Activated CD8-positive, alpha-beta T cell treated with anti-CD3 and anti-CD28 coated beads for 36 hours (primary cell): ENCODE results near the gene UBXN11. TPM values are rescaled to one million over a fixed set of nuclear protein-coding genes. Genes with fewer than 3 reads are reported as not detected.

Experiments used
- ATAC-seq: fragments of 200-7000 bp; cut with Tn5 transposase; one replicate; pipeline ENCODE4 v1.10.0; 2021; ENCODE audit warnings: mild to moderate bottlenecking, moderate library complexity
- CTCF ChIA-PET: fragments of 350-600 bp; sonication (Branson Sonifier 250); formaldehyde crosslinking; loops from one replicate; lab custom pipeline; 2021; ENCODE audit warnings: antibody characterized with exemption; lab: Charles Lee
- POLR2A ChIA-PET: fragments of 350-600 bp; sonication (Branson Sonifier 250); formaldehyde crosslinking; loops from one replicate; lab custom pipeline; 2021; ENCODE audit warnings: antibody characterized with exemption; lab: Charles Lee
- DNase-seq: peaks from one replicate; pipeline ENCODE4 v3.0.0-alpha.2; 2020
- H3K27ac Mint-ChIP-seq: one replicate; pipeline ENCODE4 v1.8.0; 2021; ENCODE audit warnings: mild to moderate bottlenecking, mixed read lengths
- H3K27me3 Mint-ChIP-seq: one replicate; pipeline ENCODE4 v1.8.0; 2021; ENCODE audit warnings: mixed read lengths
- H3K36me3 Mint-ChIP-seq: one replicate; pipeline ENCODE4 v1.8.0; 2021; ENCODE audit warnings: low read depth, mixed read lengths
- H3K4me1 Mint-ChIP-seq: one replicate; pipeline ENCODE4 v1.8.0; 2021; ENCODE audit warnings: low read depth, mixed read lengths
- H3K4me3 Mint-ChIP-seq: one replicate; pipeline ENCODE4 v1.8.0; 2021; ENCODE audit warnings: mild to moderate bottlenecking, moderate library complexity, mixed read lengths
- H3K9me3 Mint-ChIP-seq: one replicate; pipeline ENCODE4 v1.8.0; 2021; ENCODE audit warnings: mixed read lengths
- CTCF ChIP-seq: fragments of 200-600 bp; IDR thresholded peaks from one replicate; pipeline ENCODE4 v1.8.0; 2022; ENCODE audit warnings: antibody characterized with exemption, mild to moderate bottlenecking
- intact Hi-C: fragments of 100-400 bp; cut with micrococcal nuclease; formaldehyde crosslinking; loops from one replicate; pipeline ENCODE4 v1.10.0; 2022
- total RNA-seq, 2 experiments: library from RNA; stranded (reverse); gene quantifications; one replicate each; pipeline ENCODE4 v1.2.3, GENCODE V29; 2021

The UBXN11 gene
- total RNA-seq, 2 experiments from 2014 or later = 24.9 to 26.0 TPM

- DNase-seq (peak; percentile 26), ATAC-seq (no peak)
- peaks cover 76% of the 10 kb centered on the region for H3K4me1 Mint-ChIP-seq
- H3K36me3 Mint-ChIP-seq = peaks cover 71% of the 10 kb centered on the region
- H3K4me3 Mint-ChIP-seq = peak overlapping the region; percentile 88
- H3K27ac Mint-ChIP-seq = peak overlapping the region; percentile 92
- H3K9me3 Mint-ChIP-seq = no peaks in the 10 kb centered on the region
- ChIA-PET CTCF (interaction anchor here (1.1 to 8.9 kb wide), 8 partner anchors 9 to 138 kb away, joined by 3 to 282 read pairs (median 26); partner anchors contain the start of genes CD52, CEP85 and UBXN11), POLR2A (interaction anchor here (0.8 to 19.5 kb wide), 3 partner anchors 9 to 100 kb away, joined by 3 to 284 read pairs (median 53); partner anchors contain the start of gene CD52)
- no peaks in the 10 kb centered on the region for H3K27me3 Mint-ChIP-seq
- intact Hi-C loops = loop anchor here (5.0 kb wide), 1 partner anchor 109 kb away; no protein-coding TSS in a partner anchor
- TF ChIP-seq CTCF = no peak
These were observed 28.1 kb downstream of the UBXN11 start for GRCh38 chr1:26278303-26278702.

- Mint-ChIP-seq H3K27me3 (no peaks in the 10 kb centered on the region), H3K36me3 (peaks cover 69% of the 10 kb centered on the region), H3K9me3 (no peaks in the 10 kb centered on the region), H3K27ac (peak overlapping the region; percentile 92), H3K4me3 (peak overlapping the region; percentile 88), H3K4me1 (peaks cover 70% of the 10 kb centered on the region)
- intact Hi-C loops = loop anchor here (2.0 to 5.0 kb wide), 2 partner anchors 43 to 110 kb away; no protein-coding TSS in a partner anchor
- DNase-seq (no peak), ATAC-seq (no peak)
- ChIA-PET CTCF (interaction anchor here (0.7 to 8.9 kb wide), 9 partner anchors 9 to 139 kb away, joined by 3 to 282 read pairs (median 24); partner anchors contain the start of genes CD52, CEP85, UBXN11 and ZNF593), POLR2A (interaction anchor here (0.6 to 19.5 kb wide), 7 partner anchors 10 to 150 kb away, joined by 3 to 284 read pairs (median 3); partner anchors contain the start of genes CD52 and ZNF593)
- no peak for TF ChIP-seq CTCF
These were observed 28.7 kb downstream of the UBXN11 start for GRCh38 chr1:26277719-26278118.

GRCh38 chr1:26277261-26277661, 29.2 kb downstream of the UBXN11 start:
- intact Hi-C loops = loop anchor here (2.0 to 5.0 kb wide), 2 partner anchors 44 to 110 kb away; no protein-coding TSS in a partner anchor
- peak overlapping the region; percentile 92 for H3K27ac Mint-ChIP-seq
- ChIA-PET CTCF (interaction anchor here (0.7 to 8.9 kb wide), 9 partner anchors 10 to 140 kb away, joined by 3 to 282 read pairs (median 24); partner anchors contain the start of genes CD52, CEP85, UBXN11 and ZNF593), POLR2A (interaction anchor here (0.6 to 19.5 kb wide), 6 partner anchors 10 to 150 kb away, joined by 3 to 284 read pairs (median 4); partner anchors contain the start of genes CD52 and ZNF593)
- TF ChIP-seq CTCF = no peak
- peak overlapping the region; percentile 23 for H3K4me3 Mint-ChIP-seq
- H3K27me3 Mint-ChIP-seq = no peaks in the 10 kb centered on the region
- no peaks in the 10 kb centered on the region for H3K9me3 Mint-ChIP-seq
- no peak for DNase-seq
- peaks cover 66% of the 10 kb centered on the region for H3K4me1 Mint-ChIP-seq
- H3K36me3 Mint-ChIP-seq = peaks cover 67% of the 10 kb centered on the region
- ATAC-seq = no peak

- H3K27ac Mint-ChIP-seq = peak overlapping the region; percentile 92
- H3K36me3 Mint-ChIP-seq = peaks cover 64% of the 10 kb centered on the region
- DNase-seq = no peak
- no peaks in the 10 kb centered on the region for H3K9me3 Mint-ChIP-seq
- peaks cover 60% of the 10 kb centered on the region for H3K4me1 Mint-ChIP-seq
- ATAC-seq = no peak
- no peak for TF ChIP-seq CTCF
- H3K27me3 Mint-ChIP-seq = no peaks in the 10 kb centered on the region
- H3K4me3 Mint-ChIP-seq = peak overlapping the region; percentile 23
- intact Hi-C loops = loop anchor here (2.0 to 5.0 kb wide), 2 partner anchors 44 to 111 kb away; no protein-coding TSS in a partner anchor
- ChIA-PET POLR2A (interaction anchor here (1.1 to 19.5 kb wide), 3 partner anchors 11 to 53 kb away, joined by 3 to 284 read pairs (median 53); partner anchors contain the start of gene CD52), CTCF (interaction anchor here (0.8 to 8.9 kb wide), 31 partner anchors 10 to 280 kb away, joined by 3 to 282 read pairs (median 5); partner anchors contain the start of genes CD52, UBXN11 and ZNF593)
These were observed 30.0 kb downstream of the UBXN11 start for GRCh38 chr1:26276432-26276838.
